K562 treated with DMSO at 1 percent for 12 hours (cell line): ENCODE measurements around the gene ECM2. TPM values are rescaled to one million over a fixed set of nuclear protein-coding genes. Genes with fewer than 3 reads are reported as not detected.

Experiments used
- total RNA-seq: library from RNA; unstranded; fragments of 300-600 nt; gene quantifications from 2 replicates; pipeline ENCODE4 v1.2.3, GENCODE V29; 2022; ENCODE audit not compliant: insufficient read depth

ECM2 gene
- not detected in 2 replicates for total RNA-seq

GRCh38 chr9:92535940-92536850 is at the start of gene ECM2:
Gene ECM2, minus strand, starts transcription at chr9:92535990. Its CDS starts 13,124 bp downstream, at chr9:92522866.

GRCh38 chr9:92482329-92482728 is 53.5 kb downstream of the ECM2 start, which contains the start of gene ASPN:
Gene ASPN, minus strand, starts transcription at chr9:92482506.

Other genes starting within 250 kb of the ECM2 start
- gene IARS1, start 242.3 kb downstream of the ECM2 start, total RNA-seq = 84.7 and 233 TPM in 2 replicates
- gene NOL8, start 210.6 kb downstream of the ECM2 start, total RNA-seq = 15.1 and 37.2 TPM in 2 replicates
- gene CENPP, start 210.0 kb downstream of the ECM2 start, total RNA-seq = 4.1 and 9.7 TPM in 2 replicates
- not detected in 2 replicates for gene OGN, start 131.4 kb downstream of the ECM2 start, total RNA-seq
- gene OMD, start 111.5 kb downstream of the ECM2 start, total RNA-seq = not detected in 2 replicates
- gene ASPN, start 53.5 kb downstream of the ECM2 start, total RNA-seq = not detected in 2 replicates
- gene IPPK, start 134.1 kb upstream of the ECM2 start, total RNA-seq = 3.4 and 9.7 TPM in 2 replicates
- 7.0 and 20.5 TPM in 2 replicates for gene BICD2, start 228.8 kb upstream of the ECM2 start, total RNA-seq